Measurements from ENCODE around the gene TGFBR2.

Gene TGFBR2

DNA sequence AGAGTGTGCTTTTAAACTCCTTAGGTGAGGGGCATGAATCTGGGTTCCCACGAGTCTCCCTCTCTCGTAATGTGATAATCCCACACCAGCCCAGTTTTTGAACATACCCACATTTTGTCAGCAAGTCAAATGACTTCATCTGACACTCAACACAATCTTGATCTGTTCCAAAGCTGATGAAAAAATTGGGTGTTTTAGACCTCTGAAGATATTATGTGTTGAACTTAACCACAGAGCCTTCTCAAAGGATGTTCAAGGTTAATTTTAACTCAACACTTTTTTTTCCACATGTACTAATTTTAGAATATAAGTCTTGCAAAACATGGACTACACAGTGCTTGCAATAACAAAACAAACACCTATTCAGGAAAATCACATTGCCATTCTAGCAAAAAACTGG lies 123.1 kb downstream of the TGFBR2 start:
- no peak for DNase-seq

- no peak for DNase-seq
Measured at GRCh38 chr3:30729936-30730335, 123.5 kb downstream of the TGFBR2 start.

DNA sequence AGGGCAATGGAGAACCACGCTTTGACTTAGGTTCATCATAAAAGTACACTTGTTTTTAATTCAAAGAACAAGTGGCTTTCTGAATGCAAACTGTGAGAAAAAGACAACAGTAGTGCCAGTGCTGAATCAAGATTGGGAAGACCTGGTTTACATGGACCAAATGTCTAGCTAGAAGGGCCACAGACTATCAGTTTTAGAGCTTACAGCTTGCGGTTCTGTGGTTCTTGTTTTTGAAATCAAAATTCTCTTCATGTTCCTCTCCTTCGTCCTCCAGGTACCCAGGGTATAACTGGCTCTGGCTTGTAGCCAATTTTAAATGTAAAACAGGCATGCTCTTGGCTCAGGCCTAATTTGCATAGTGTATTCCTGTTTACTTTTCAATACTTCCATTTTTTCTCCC lies 124.6 kb downstream of the TGFBR2 start:
- no peak for DNase-seq

GRCh38 chr3:30733209-30733608 lies 126.8 kb downstream of the TGFBR2 start:
- DNase-seq, result no peak

- no peak for DNase-seq
Measured at GRCh38 chr3:30733696-30734095, 127.3 kb downstream of the TGFBR2 start.

GRCh38 chr3:30737743-30738499 lies 131.5 kb downstream of the TGFBR2 start:
- no peak for DNase-seq

DNA sequence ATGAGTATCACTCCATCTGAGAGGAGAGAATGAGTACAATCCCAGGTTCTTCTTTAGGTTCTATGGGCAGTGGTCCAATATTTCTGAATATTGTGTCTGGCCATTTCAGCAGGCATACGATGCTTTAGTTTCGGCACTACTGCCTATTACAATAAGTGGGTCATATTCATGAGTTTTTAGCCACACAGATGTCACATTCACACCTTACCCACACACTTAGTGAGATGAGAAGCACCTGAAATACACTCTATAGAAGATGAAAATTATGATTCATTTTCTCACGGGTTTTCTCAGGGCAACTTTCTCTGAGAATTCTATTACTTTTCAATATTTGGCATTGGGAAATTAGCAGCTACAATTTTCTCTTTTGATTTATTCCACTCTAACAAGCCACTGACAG lies 132.2 kb downstream of the TGFBR2 start:
- no peak for DNase-seq

GRCh38 chr3:30741889-30742288 lies 135.5 kb downstream of the TGFBR2 start:
- no peak for DNase-seq

GRCh38 chr3:30742796-30743619 lies 136.6 kb downstream of the TGFBR2 start:
- DNase-seq, result no peak
